Hindlimb muscle (tissue), 1 donor: Measurements from ENCODE around the gene AVL9. TPM values are rescaled to one million over a fixed set of nuclear protein-coding genes. Genes with fewer than 3 reads are reported as not detected.
"Not testable (repeated sequence)": the region's sequence is repeated elsewhere in the genome, so short reads cannot be mapped to it uniquely, and the experiment has no call there.

ENCODE experiments used
- DNase-seq: peaks from one replicate; pipeline ENCODE4 v3.0.0-alpha.2; 2013
- polyA plus RNA-seq: library from polyadenylated mRNA; unstranded; fragments of 120-200 nt; gene quantifications from one replicate; pipeline ENCODE4 v1.2.1, GENCODE V29; 2013; ENCODE audit not compliant: insufficient read length

Gene AVL9
- polyA plus RNA-seq, result 13.2 TPM

DNA sequence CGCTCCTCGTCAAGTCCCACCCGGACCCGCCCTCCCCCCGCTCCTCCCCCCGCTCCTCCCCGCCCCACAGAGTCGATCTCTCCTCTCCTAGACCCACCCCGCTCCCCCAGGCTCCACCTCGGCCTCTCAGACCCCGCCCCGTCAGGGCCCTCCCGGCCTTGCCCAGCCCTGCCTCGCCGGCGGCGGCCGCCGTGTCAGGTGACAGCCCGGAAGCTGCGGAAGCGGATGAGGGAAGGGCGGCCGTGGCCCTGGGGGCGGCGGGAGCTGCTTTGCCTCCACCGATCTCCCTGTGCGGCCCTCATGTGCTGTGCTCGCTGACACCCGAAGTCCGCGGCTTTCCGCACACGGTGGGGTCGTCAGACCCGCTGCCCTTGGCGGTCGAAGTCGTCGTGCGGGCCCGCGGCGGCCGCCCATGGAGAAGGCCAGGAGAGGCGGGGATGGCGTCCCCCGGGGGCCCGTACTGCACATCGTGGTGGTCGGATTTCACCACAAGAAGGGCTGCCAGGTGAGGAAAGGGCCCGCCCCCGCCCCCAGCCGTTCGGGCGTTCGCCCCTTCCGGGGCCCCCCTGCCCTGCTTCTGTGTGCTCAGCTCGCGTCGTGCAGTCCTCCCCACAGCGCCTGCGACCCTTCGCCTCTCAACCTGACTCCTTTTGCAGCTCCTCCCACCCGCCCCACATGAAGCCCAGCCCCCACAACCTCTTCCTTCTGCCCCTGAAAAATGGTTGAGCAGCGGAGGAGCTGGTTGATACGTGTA, at the start of gene AVL9:
Gene AVL9 (plus strand): TSS at position 192 of the 754 bp plus-strand sequence. CDS start 221 bp downstream, at position 413.
- peak; percentile 96 for DNase-seq

- DNase-seq, result no peak
These were observed 48.1 kb upstream of the AVL9 start for GRCh38 chr7:32447218-32447617.

- no peak for DNase-seq
These were observed 41.8 kb upstream of the AVL9 start for GRCh38 chr7:32453341-32454011.

- DNase-seq, result no peak
These were observed 37.3 kb upstream of the AVL9 start for GRCh38 chr7:32458025-32458424.

DNA sequence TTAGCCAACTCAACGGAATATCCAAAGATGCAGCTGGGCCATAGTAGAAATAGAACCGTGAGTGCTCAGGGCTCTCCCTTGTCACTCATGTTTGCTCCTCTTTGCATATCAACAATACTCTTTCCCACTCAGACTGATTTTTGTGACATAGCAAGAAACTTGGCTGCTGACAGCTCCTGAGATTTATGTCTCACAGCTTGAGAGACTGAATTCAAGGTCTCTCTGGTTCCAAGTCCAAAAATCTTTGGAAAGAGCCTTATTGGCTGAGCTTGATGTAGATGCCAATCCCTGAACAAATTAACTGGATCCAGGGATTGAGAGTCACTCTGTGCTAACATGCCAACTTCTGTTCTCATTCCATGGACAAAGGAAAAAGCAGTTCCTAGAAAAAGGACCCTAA, 35.5 kb upstream of the AVL9 start:
- DNase-seq, result no peak

DNA sequence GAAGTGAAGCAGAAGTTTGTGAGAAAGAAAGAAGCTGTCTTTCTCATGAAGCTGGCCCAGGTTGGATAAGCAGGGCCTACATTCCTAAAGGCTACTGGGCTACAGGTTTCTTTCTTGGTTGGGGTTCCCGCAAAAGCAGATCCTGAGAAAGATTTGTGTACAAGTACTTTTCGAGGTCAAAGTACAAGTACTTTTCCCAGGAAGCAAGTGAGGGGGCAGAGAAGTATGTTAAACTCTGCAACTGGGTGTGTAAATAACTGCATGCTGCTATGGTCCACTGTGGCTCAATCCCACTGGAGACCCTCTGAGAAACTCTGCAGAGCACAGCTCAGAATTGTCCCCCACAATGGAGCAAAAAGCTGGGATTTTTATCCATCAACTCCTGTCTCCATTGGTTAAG, 33.8 kb upstream of the AVL9 start:
- no peak for DNase-seq

GRCh38 chr7:32462451-32462850, 32.8 kb upstream of the AVL9 start:
- no peak for DNase-seq

- DNase-seq, result no peak
These were observed 32.3 kb upstream of the AVL9 start for GRCh38 chr7:32462977-32463376.

DNA sequence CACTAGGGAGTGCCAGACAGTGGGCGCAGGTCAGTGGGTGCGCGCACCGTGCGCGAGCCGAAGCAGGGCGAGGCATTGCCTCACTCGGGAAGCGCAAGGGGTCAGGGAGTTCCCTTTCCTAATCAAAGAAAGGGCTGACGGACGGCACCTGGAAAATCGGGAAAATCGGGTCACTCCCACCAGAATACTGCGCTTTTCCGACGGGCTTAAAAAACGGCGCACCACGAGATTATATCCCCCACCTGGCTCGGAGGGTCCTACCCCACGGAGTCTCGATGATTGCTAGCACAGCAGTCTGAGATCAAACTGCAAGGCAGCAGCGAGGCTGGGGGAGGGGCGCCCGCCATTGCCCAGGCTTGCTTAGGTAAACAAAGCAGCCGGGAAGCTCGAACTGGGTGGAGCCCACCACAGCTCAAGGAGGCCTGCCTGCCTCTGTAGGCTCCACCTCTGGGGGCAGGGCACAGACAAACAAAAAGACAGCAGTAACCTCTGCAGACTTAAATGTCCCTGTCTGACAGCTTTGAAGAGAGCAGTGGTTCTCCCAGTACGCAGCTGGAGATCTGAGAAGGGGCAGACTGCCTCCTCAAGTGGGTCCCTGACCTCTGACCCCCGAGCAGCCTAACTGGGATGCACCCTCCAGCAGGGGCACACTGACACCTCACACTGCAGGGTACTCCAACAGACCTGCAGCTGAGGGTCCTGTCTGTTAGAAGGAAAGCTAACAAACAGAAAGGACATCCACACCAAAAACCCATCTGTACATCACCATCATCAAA, 30.5 kb upstream of the AVL9 start:
- not testable (repeated sequence) for DNase-seq

DNA sequence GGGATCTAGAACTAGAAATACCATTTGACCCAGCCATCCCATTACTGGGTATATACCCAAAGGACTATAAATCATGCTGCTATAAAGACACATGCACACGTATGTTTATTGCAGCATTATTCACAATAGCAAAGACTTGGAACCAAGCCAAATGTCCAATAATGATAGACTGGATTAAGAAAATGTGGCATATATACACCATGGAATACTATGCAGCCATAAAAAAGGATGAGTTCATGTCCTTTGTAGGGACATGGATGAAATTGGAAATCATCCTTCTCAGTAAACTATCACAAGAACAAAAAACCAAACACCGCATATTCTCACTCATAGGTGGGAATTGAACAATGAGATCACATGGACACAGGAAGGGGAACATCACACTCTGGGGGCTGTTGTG, 25.3 kb upstream of the AVL9 start:
- DNase-seq, result not testable (repeated sequence)

DNA sequence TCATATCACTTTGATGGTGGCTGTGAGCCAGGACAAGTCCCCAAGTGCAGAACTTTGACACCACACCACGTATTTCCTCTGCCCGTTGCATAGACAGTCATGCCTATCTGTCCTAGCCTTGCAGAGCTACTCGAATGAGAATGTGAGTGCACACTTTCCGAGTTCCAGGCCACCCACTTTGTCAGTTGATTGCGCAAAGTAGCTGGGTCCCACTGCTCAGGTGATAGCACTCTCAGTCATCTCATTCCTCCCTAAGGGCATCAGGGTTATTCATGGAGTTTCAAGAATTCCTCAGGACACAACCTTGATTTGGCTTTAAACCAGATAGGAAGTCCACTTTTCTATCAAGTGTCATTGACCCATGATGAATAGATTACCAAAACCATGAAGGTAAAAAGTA, 24.4 kb upstream of the AVL9 start:
- DNase-seq, result no peak

DNA sequence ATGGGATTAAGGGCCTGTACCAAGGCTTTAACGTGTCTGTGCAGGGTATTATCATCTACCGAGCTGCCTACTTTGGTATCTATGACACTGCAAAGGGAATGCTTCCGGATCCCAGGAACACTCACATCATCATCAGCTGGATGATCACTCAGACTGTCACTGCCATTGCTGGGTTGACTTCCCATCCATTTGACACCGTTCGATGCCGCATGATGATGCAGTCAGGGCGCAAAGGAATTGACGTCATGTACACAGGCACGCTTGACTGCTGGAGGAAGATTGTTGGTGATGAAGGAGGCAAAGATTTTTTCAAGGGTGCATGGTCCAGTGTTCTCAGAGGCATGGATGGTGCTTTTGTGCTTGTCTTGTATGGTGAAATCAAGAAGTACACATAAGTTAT, 23.3 kb upstream of the AVL9 start:
- no peak for DNase-seq

- no peak for DNase-seq
These were observed 21.3 kb upstream of the AVL9 start for GRCh38 chr7:32474008-32474407.

DNA sequence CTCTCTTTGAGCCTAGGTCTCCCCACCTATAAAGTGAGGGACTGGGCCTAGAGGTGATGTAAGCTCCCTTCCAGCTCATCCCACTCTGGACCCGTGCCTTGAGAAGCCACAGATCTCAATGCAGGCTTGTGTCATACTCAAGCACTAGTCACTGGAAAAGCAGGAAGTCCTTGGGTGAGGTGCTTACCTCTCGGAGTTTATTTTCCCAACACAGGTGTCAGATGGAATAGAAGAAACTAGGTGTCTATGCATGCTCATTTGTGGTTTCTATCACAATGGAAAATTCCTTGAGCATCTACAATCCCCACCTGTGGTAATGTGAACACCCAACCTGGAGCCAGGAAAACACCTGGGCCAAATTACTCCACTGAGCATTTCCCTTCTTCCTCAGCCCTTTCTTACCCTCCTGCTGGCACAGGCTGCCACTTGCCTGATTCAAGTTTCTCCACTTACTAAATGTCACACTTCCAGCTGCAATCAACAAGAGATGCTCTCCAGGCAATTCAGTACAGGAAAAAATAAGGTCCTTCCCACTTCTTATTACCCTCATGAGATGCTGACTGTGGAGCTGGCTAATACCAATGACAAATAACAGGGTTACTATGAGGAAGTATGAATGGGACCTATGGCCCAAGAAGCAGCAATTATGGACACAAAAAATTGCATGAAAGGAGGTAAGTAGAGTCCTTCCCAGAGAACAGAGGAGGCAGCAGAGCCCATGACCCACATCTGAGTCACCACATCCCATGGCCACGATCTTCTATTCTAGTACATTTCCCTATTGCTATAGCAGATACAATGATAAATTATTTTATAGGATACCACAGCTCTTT, 18.3 kb upstream of the AVL9 start:
- no peak for DNase-seq

DNA sequence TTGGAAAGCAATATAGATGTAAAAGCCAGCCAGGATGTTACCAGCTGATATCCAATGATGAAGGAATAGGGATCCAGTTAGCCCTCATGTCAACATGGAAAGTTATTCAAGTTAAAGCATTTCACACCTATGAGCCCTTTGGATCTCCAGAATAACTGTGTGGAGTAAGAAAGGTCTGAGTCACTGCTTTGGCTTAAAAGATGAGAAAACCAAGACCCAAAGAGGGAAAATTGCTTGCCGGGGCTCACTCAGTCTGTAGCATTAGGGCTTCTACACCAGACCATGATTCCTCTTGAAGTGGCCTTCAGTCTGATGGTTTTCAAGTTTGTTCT, 17.7 kb upstream of the AVL9 start:
- no peak for DNase-seq

DNA sequence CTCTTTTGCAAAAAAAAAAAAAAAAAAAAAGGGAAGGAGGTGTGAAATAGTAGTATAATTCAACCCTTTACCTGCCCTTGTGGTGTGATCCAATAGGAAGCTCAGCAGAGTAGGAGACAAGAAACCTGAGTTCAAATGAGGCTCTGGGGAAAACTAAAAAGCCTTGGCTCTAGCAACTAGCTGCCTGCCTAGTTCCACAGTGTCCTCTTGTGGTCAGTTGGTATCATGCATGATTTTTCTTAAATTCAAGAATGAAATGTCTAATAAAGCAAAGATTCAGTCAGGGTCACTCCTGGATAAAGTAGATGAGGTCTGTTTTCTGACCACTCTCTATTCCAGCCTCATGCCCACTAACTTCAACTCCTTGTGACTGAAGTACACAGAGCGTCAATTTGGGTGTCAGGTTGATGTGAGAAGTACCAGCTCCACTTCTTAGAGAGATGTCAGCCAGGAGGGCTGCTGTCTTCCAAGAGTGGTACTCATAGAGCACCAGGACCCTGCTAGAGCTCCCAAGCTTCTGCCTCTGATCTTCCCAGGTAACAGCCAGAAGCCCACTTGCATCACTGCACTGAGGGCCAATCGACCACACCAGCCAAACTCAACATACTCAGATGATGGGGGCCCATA, 15.6 kb upstream of the AVL9 start:
- no peak for DNase-seq

- no peak for DNase-seq
These were observed 14.1 kb upstream of the AVL9 start for GRCh38 chr7:32481176-32481575.

DNA sequence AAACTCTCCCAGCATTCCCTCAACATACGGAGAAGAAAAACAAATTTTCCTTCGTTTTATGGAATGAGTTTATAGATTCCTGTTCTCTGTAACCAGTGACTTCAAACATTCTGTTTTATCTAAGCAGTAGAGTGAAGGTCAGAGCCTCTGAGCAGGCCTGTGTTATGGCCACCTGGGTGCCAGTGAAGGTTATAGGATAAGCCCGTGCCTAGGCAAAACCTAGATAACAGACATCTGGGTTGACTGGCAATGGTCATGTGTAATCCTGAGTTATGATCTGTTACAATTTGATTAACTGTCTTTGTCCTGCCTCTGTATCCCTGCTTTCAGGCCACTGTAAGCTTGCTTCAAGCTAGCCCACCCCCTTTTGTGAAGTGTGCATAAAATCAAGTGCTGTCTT, 13.4 kb upstream of the AVL9 start:
- no peak for DNase-seq

DNA sequence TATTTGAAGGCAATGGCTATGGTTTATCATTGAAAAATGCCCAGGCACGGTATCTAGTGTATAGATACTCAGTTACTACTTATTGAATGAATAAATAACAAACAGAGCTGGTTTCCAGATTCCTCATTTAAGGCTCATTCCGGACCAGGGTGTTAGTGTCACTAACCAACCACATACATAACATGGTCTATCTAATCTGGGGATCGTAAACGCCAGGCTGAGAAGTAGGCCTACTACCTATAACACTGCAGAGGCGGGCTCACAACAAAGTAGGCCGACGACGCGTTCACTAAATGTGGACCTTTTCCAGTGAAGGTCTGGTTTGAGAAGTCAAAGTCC, 5.5 kb upstream of the AVL9 start:
- no peak for DNase-seq

GRCh38 chr7:32490127-32490796, 5.0 kb upstream of the AVL9 start, which contains the start of gene LSM5:
TSS of gene LSM5 (minus strand) at chr7:32490380. CDS start at chr7:32490365, 15 bp downstream.
- peak; percentile 94 for DNase-seq

DNA sequence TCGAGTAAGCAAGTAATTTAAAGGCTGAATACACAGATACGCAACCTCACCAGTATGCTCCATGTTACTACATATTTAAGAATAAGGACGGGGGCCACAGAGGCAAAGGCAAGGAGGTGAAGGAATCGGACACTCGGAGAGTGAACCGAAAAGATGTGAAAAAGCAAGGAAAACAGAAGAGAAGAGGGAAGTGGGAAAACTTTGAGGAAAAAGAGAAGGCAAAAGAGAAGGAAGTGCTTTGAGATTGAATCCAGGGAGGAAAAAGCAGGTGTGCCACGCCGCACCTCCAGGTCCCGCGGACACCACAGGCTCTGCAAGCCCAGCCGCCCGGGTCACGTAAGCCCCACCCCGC, 367 bp upstream of the AVL9 start:
- no peak for DNase-seq
